Aorta (tissue), 5 donors: ENCODE results near the gene PTTG2. TPM values are rescaled to one million over a fixed set of nuclear protein-coding genes. Genes with fewer than 3 reads are reported as not detected.

ENCODE experiments used
- ATAC-seq: fragments of 200-7000 bp; cut with Tn5 transposase; one replicate; pipeline ENCODE4 v1.9.1; 2022; ENCODE audit warnings: moderate library complexity; ENCODE audit not compliant: low FRiP score
- DNase-seq, 2 donors: peaks; one replicate each; pipeline ENCODE4 v3.0.0-alpha.2; 2020
- H3K27ac ChIP-seq, 2 donors: one replicate each; pipeline ENCODE4 v1.5.1; 2013; ENCODE audit warnings: low read length in 2 of 2, mild to moderate bottlenecking in 2 of 2, moderate library complexity in 2 of 2, control low read depth in 1 of 2, inconsistent platforms in 1 of 2, low read depth in 1 of 2
- H3K27me3 ChIP-seq, 2 donors: one replicate each; pipeline ENCODE4 v1.6.1; 2013; ENCODE audit warnings: control low read depth in 1 of 2, low read length in 1 of 2, mild to moderate bottlenecking in 1 of 2, moderate library complexity in 1 of 2; ENCODE audit not compliant: insufficient read depth in 2 of 2, control insufficient read depth in 1 of 2
- H3K36me3 ChIP-seq, 2 donors: one replicate each; pipeline ENCODE4 v1.6.1; 2013; ENCODE audit warnings: control low read depth in 1 of 2, low read length in 1 of 2, mild to moderate bottlenecking in 1 of 2; ENCODE audit not compliant: insufficient read depth in 2 of 2, control insufficient read depth in 1 of 2
- H3K4me1 ChIP-seq, 2 donors: one replicate each; pipeline ENCODE4 v1.6.1; 2013; ENCODE audit warnings: low read length in 2 of 2, control low read depth in 1 of 2, mild to moderate bottlenecking in 1 of 2, moderate library complexity in 1 of 2; ENCODE audit not compliant: insufficient read depth in 2 of 2, control insufficient read depth in 1 of 2
- H3K4me3 ChIP-seq, 2 donors: one replicate each; pipeline ENCODE4 v1.5.1; 2013; ENCODE audit warnings: low read length in 2 of 2, control low read depth in 1 of 2, mild to moderate bottlenecking in 1 of 2
- H3K9me3 ChIP-seq: one replicate; pipeline ENCODE4 v1.6.1; 2013; ENCODE audit warnings: mild to moderate bottlenecking, low read length; ENCODE audit not compliant: control insufficient read depth
- WGBS, 2 donors: extraction: QIAGEN DNeasy Blood & Tissue Kit; methylation state at CpG; one replicate each; pipeline ENCODE4 v1.1.7; 2013; 5-methylcytosine and 5-hydroxymethylcytosine counted together
- intact Hi-C, 2 donors: fragments of 100-400 bp; cut with DNase I; formaldehyde crosslinking; loops; one replicate each; pipeline versions ENCODE4 v1.14.2 to v1.15.0; 2022
- polyA plus RNA-seq, 2 donors: library from polyadenylated mRNA; stranded (reverse); fragments of 200-250 nt; gene quantifications; one replicate each; pipeline ENCODE4 v1.2.3, GENCODE V29; 2013
- total RNA-seq, 2 donors: library from RNA; stranded (reverse); fragmentation: NEBNext Ultra II Directional; extraction: Animal tissue kit (Norgen Biotek cat#: 25700); gene quantifications; one replicate each; pipeline ENCODE4 v1.2.1, GENCODE V29; 2021
- donor health status: healthy with polysubstance abuse.
- donor health status: Bipolar disorder and iron deficiency.
- donor health status: DM: no; HTN: no; CAD: no.
- donor health status: DM: no; HTN: no; CAD: no.
- donor health status: DM: yes; HTN: yes; CAD: no.

Gene PTTG2
- total and polyA plus RNA-seq, 4 donors: 0.79 to 5.9 (median 4.1) TPM; not detected in 1

GRCh38 chr4:37988670-37989069, 28.5 kb downstream of the PTTG2 start:
- WGBS, 2 donors: 41% methylated on average over 5 of the region's 5 CpGs
- peaks cover 4 to 9% of the 10 kb centered on the region in 2 donors for H3K4me1 ChIP-seq

DNA sequence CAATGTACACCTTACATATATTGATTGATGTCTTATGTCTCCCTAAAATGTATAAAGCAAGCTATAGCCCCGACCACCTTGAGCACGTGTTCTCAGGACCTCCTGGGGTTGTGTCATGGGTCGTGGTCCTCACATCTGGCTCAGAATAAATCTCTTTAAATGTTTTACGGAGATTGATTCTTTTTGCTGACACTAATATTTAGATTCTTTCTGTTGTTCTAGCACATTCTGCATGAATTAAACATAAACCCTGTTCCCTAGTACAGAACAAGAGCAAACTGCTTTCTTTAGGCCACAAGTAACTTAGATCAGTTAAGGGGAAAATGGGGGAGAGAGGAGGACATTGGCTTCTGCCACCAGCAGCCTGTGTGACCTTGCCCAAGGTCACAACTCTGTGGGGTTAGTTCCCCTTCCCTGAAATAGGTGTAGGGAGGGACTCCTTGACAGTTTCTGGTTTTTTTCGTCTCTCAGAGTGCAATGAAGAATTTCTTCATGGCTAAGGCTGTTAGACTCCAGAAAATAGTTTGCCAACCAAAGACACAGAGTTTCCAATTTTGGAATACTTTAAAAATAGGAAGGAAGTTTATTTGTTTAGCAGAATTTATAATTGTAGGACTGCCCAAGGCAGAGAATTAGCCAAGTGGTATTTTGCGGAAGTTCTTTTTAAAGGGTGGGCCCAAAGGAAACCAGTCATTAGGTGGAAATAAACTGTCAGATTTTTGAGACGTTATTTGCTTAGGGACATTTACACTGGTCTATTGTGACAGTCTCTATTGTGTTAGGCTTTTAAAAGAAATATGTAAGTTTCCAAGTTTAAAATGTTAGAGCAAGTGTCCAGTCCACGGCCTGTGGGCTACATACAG, 29.4 kb downstream of the PTTG2 start:
- Histone ChIP-seq H3K36me3 (no peaks in the 10 kb centered on the region), H3K27ac (peak overlapping the region; percentile 74 to 88), H3K4me3 (no peak overlapping the region), H3K4me1 (peaks cover 6 to 15% of the 10 kb centered on the region in 2 donors), H3K27me3 (no peaks in the 10 kb centered on the region), H3K9me3 (no peaks in the 10 kb centered on the region)
- DNase-seq (no peak), ATAC-seq (peak; percentile 69)
- WGBS, 2 donors: 17 to 19% methylated on average over 8 of the region's 8 CpGs
- intact Hi-C loops: no loop called here

More at GRCh38 chr4:37988670-37989069, 28.5 kb downstream of the PTTG2 start:
- Histone ChIP-seq H3K27ac (peak overlapping the region in 1 of 2 donors; percentile 35), H3K36me3 (no peaks in the 10 kb centered on the region), H3K4me3 (no peak overlapping the region), H3K9me3 (no peaks in the 10 kb centered on the region), H3K27me3 (no peaks in the 10 kb centered on the region)
- intact Hi-C loops: no loop called here
- no peak for DNase-seq
- no peak for ATAC-seq

GRCh38 chr4:37990731-37991245, 30.6 kb downstream of the PTTG2 start:
- peaks cover 4 to 15% of the 10 kb centered on the region in 2 donors for H3K4me1 ChIP-seq

DNA sequence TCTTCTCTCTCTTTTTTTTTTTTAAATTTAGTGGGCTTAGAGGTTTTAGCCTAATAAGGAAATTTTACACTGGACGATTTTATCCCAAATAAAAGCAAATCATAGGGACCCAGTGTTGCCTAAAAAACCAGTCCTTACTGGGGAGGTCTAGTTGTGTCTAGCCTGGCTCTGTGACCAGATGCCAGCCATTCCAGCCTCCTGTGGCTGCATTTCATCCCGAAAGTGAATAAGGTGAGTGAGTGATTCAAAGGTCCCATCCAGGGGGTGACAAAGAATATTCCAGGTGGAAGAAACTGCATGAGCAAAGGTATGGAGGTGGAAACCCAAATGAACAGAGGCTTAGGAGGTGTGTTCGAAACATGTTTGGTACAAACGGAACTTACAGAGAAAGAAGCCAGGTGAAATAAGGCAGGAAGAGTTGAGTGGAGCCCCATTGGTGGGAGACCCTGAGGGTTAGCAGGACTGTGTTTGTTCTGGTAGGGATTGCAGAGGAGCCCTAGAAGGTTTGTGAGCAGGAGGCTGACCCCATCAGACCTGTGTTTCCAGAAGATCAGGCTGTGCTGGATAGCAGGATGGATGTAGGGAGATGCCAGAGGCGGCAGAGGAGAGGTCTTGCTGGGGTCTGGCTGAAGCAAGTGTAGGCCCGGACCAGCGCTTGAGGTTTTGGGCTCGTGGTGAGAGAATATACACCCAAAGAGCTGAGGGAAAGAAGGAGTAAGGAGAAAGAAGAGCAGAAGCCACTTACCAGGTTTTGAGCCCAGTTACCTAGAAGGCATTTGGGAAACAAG, 31.6 kb downstream of the PTTG2 start:
- ATAC-seq (no peak), DNase-seq (no peak)
- peaks cover 4 to 15% of the 10 kb centered on the region in 2 donors for H3K4me1 ChIP-seq
- WGBS, 2 donors: 62 to 69% methylated on average over 8 of the region's 8 CpGs
- no peak overlapping the region for H3K4me3 ChIP-seq
- peak overlapping the region in 1 of 2 donors; percentile 12 for H3K27ac ChIP-seq
- H3K9me3 ChIP-seq: no peaks in the 10 kb centered on the region
- H3K27me3 ChIP-seq: no peaks in the 10 kb centered on the region
- intact Hi-C loops: no loop called here
- H3K36me3 ChIP-seq: no peaks in the 10 kb centered on the region

More at GRCh38 chr4:37990731-37991245, 30.6 kb downstream of the PTTG2 start:
- Histone ChIP-seq H3K27me3 (no peaks in the 10 kb centered on the region), H3K9me3 (no peaks in the 10 kb centered on the region), H3K4me3 (no peak overlapping the region), H3K36me3 (no peaks in the 10 kb centered on the region), H3K27ac (peak overlapping the region; percentile 49 to 74)
- ATAC-seq (no peak), DNase-seq (no peak)
- intact Hi-C loops: no loop called here
- WGBS, 2 donors: 20 to 25% methylated on average over 5 of the region's 5 CpGs

DNA sequence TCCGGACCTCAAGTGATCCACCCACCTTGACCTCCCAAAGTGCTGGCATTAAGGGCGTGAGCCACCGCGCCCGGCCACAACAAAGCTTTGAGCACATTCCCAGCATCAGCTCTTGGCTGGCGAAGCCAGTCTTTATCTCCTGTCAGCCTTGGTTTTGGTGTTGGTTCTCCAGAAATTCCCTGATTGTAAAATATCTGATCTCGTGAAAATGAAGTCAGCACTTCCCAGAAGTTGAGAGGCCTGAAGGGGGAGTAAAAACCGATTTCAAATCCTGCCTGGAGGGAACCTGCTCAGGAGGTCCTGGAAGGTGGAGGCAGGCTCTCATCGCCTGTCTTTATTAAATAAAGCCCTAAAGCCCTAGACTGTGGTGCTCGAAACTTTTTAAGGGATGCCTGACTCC, 33.6 kb downstream of the PTTG2 start:
- Histone ChIP-seq H3K4me1 (peaks cover 5 to 12% of the 10 kb centered on the region in 2 donors), H3K27me3 (no peaks in the 10 kb centered on the region), H3K4me3 (no peak overlapping the region), H3K9me3 (no peaks in the 10 kb centered on the region), H3K36me3 (no peaks in the 10 kb centered on the region), H3K27ac (peak overlapping the region; percentile 39 to 62)
- ATAC-seq: no peak
- WGBS, 2 donors: 31 to 37% methylated on average over 10 of the region's 10 CpGs
- intact Hi-C loops: no loop called here
- DNase-seq: no peak

DNA sequence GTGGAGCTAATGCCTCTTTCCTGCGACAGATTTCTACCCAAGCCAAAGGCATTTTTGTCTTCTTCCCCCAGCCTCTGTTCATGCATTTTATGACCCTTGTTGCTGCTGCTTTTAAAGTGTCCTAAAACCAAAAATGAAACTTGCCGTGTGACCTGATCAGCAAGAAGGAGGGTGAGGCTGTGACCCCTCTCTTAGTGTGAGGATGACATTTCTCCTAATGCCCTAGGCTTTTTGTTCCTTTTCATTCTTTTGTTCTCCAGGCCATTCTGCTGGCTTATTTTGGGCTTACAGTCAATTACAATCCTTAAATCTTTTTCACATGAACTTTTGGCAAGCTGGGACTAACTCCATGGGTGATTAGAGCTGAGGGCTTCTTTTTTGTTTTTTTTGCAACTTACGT, 34.4 kb downstream of the PTTG2 start:
- ATAC-seq: no peak
- intact Hi-C loops: no loop called here

GRCh38 chr4:37995299-37995821, 35.2 kb downstream of the PTTG2 start:
- WGBS, 2 donors: 60 to 67% methylated on average over 5 of the region's 5 CpGs
- ATAC-seq (no peak), DNase-seq (no peak)
- Histone ChIP-seq H3K4me1 (peaks cover 5 to 6% of the 10 kb centered on the region in 2 donors), H3K27me3 (no peaks in the 10 kb centered on the region), H3K36me3 (no peaks in the 10 kb centered on the region), H3K9me3 (no peaks in the 10 kb centered on the region), H3K27ac (peak overlapping the region; percentile 83), H3K4me3 (no peak overlapping the region)
- intact Hi-C loops: no loop called here

More for the DNA sequence above, 34.4 kb downstream of the PTTG2 start:
- H3K27ac ChIP-seq: peak overlapping the region; percentile 78 to 95
- H3K4me3 ChIP-seq: no peak overlapping the region
- peaks cover 5 to 9% of the 10 kb centered on the region in 2 donors for H3K4me1 ChIP-seq
- WGBS, 2 donors: 5 to 6% methylated on average over 3 of the region's 3 CpGs
- H3K36me3 ChIP-seq: no peaks in the 10 kb centered on the region
- no peaks in the 10 kb centered on the region for H3K27me3 ChIP-seq
- no peak for DNase-seq
- H3K9me3 ChIP-seq: no peaks in the 10 kb centered on the region

GRCh38 chr4:37995981-37996775, 36.0 kb downstream of the PTTG2 start:
- Histone ChIP-seq H3K27me3 (no peaks in the 10 kb centered on the region), H3K27ac (peak overlapping the region; percentile 83), H3K4me3 (no peak overlapping the region), H3K36me3 (no peaks in the 10 kb centered on the region), H3K4me1 (peaks cover 5 to 6% of the 10 kb centered on the region in 2 donors), H3K9me3 (no peaks in the 10 kb centered on the region)
- intact Hi-C loops: no loop called here
- WGBS, 2 donors: 18% methylated on average over 7 of the region's 7 CpGs
- peak; percentile 52 for ATAC-seq
- peak in 1 of 2 donors; percentile 82 for DNase-seq
